ELF-1 (cell line): ENCODE results near the gene MAP6D1.
"Not testable (repeated sequence)": the region's sequence is repeated elsewhere in the genome, so short reads cannot be mapped to it uniquely, and the experiment has no call there.

Experiments
- DNase-seq: peaks from one replicate; pipeline ENCODE4 v3.0.0-alpha.2; 2016; ENCODE audit warnings: low read depth, low spot score

The MAP6D1 gene

GRCh38 chr3:183799461-183799860 is 25.9 kb downstream of the MAP6D1 start:
- no peak for DNase-seq

- DNase-seq: no peak
Observed at GRCh38 chr3:183797996-183798395, 27.4 kb downstream of the MAP6D1 start.

GRCh38 chr3:183796372-183796771 is 29.0 kb downstream of the MAP6D1 start:
- no peak for DNase-seq

- no peak for DNase-seq
Observed at GRCh38 chr3:183794452-183794851, 30.9 kb downstream of the MAP6D1 start.

GRCh38 chr3:183792976-183793375 is 32.4 kb downstream of the MAP6D1 start:
- DNase-seq: no peak

GRCh38 chr3:183790700-183791099 is 34.7 kb downstream of the MAP6D1 start:
- DNase-seq: no peak

- no peak for DNase-seq
Observed at GRCh38 chr3:183789826-183790225, 35.6 kb downstream of the MAP6D1 start.

- DNase-seq: not testable (repeated sequence)
Observed at GRCh38 chr3:183784503-183784902, 40.9 kb downstream of the MAP6D1 start.

GRCh38 chr3:183782576-183783276 is 42.7 kb downstream of the MAP6D1 start:
- DNase-seq: no peak

- DNase-seq: no peak
Observed at GRCh38 chr3:183781246-183781645, 44.1 kb downstream of the MAP6D1 start.

GRCh38 chr3:183779896-183780465 is 45.4 kb downstream of the MAP6D1 start:
- no peak for DNase-seq

- no peak for DNase-seq
Observed at GRCh38 chr3:183777016-183777618, 48.3 kb downstream of the MAP6D1 start.

- DNase-seq: not testable (repeated sequence)
Observed at GRCh38 chr3:183776451-183776850, 48.9 kb downstream of the MAP6D1 start.

- DNase-seq: no peak
Observed at GRCh38 chr3:183775781-183776180, 49.6 kb downstream of the MAP6D1 start.

- no peak for DNase-seq
Observed at GRCh38 chr3:183774631-183775030, 50.7 kb downstream of the MAP6D1 start.

- no peak for DNase-seq
Observed at GRCh38 chr3:183769453-183769852, 55.9 kb downstream of the MAP6D1 start.

- no peak for DNase-seq
Observed at GRCh38 chr3:183768114-183768513, 57.3 kb downstream of the MAP6D1 start.

- DNase-seq: peak; percentile 87
Observed at GRCh38 chr3:183766745-183767606, 58.4 kb downstream of the MAP6D1 start.

GRCh38 chr3:183766107-183766506 is 59.3 kb downstream of the MAP6D1 start:
- DNase-seq: no peak
